HFFc6 (cell line): ENCODE data around the gene TREH. TPM values are rescaled to one million over a fixed set of nuclear protein-coding genes. Genes with fewer than 3 reads are reported as not detected.
A peak's percentile ranks its signal among the peaks of the same experiment; 100 is the strongest.
"Not testable (repeated sequence)": the region's sequence is repeated elsewhere in the genome, so short reads cannot be mapped to it uniquely, and the experiment has no call there.

Experiments used
- DNase-seq: peaks from one replicate; pipeline ENCODE4 v3.0.0-alpha.2; 2018
- H3K27ac Mint-ChIP-seq: 2 replicates; pipeline ENCODE4 v1.8.0; 2020; ENCODE audit warnings: mild to moderate bottlenecking, mixed read lengths
- H3K27me3 Mint-ChIP-seq: 2 replicates; pipeline ENCODE4 v1.8.0; 2021; ENCODE audit warnings: mild to moderate bottlenecking, moderate library complexity, mixed read lengths; ENCODE audit not compliant: insufficient read depth
- H3K36me3 Mint-ChIP-seq: 2 replicates; pipeline ENCODE4 v1.8.0; 2021; ENCODE audit warnings: low read depth, mixed read lengths
- H3K4me1 Mint-ChIP-seq: 2 replicates; pipeline ENCODE4 v1.8.0; 2020; ENCODE audit warnings: low read depth, mixed read lengths
- H3K4me3 Mint-ChIP-seq: 2 replicates; pipeline ENCODE4 v1.8.0; 2020; ENCODE audit warnings: mild to moderate bottlenecking, moderate library complexity, mixed read lengths
- H3K9me3 Mint-ChIP-seq: 2 replicates; pipeline ENCODE4 v1.8.0; 2020; ENCODE audit warnings: mild to moderate bottlenecking, mixed read lengths
- total RNA-seq, 6 experiments: library from RNA; stranded (reverse); fragmentation: NEBNext Ultra II Directional; extraction: Animal tissue kit (Norgen Biotek cat#: 25700); gene quantifications; 2 replicates in 1 of 6; 3 replicates in 5 of 6; pipeline ENCODE4 v1.2.3, GENCODE V29; 2021
- TF ChIP-seq, protein P1 (sequence below): fragments of 200-600 bp; sonication (generic); IDR thresholded peaks from 2 replicates; pipeline ENCODE4 v1.5.0; 2021; ENCODE audit warnings: antibody characterized with exemption, mild to moderate bottlenecking

The TREH gene
- total RNA-seq, 6 experiments from 2014 or later = 0.07 TPM; not detected in 5

DNA sequence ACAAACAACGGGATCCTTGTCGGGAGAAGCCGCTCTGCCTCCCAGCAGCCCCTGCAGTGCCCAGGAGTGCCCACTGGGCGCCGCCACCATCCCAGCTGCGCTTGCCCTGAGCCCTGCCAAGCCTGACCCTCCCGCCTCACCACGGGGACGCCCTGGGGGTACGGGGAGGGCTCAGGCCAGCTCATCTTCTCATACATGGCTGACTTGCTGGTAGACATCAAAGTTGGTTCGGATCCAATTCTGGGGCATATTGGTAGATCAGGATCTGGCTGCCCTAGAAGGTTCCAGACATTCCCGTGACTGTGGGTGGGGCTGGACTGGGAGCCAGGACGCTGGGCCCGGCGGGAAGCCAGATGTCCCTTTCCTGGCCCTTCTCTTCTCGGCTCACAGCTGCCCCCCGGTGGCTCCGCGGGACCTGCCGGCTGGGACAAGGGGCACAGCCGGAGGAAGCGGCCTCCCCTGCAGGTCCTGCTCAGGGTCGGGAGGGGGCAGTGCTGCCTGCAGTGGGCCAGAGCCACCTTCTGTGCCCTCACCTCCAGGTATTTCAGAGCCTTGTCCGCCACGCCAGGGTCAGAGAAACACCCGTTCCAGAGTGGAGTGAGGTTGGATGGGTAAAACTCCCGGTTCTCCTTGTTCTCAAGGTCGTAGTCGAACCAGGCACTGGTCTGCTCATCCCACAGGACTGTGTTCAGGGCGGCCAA is 10.6 kb upstream of the TREH start:
- no peaks in the 10 kb centered on the region for H3K9me3 Mint-ChIP-seq
- no peaks in the 10 kb centered on the region for H3K36me3 Mint-ChIP-seq
- DNase-seq = peak; percentile 97
- TF ChIP-seq, protein P1, sequence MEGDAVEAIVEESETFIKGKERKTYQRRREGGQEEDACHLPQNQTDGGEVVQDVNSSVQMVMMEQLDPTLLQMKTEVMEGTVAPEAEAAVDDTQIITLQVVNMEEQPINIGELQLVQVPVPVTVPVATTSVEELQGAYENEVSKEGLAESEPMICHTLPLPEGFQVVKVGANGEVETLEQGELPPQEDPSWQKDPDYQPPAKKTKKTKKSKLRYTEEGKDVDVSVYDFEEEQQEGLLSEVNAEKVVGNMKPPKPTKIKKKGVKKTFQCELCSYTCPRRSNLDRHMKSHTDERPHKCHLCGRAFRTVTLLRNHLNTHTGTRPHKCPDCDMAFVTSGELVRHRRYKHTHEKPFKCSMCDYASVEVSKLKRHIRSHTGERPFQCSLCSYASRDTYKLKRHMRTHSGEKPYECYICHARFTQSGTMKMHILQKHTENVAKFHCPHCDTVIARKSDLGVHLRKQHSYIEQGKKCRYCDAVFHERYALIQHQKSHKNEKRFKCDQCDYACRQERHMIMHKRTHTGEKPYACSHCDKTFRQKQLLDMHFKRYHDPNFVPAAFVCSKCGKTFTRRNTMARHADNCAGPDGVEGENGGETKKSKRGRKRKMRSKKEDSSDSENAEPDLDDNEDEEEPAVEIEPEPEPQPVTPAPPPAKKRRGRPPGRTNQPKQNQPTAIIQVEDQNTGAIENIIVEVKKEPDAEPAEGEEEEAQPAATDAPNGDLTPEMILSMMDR = peak; percentile 89
- peaks cover 7% of the 10 kb centered on the region for H3K27me3 Mint-ChIP-seq
- peak overlapping the region; percentile 78 for H3K27ac Mint-ChIP-seq
- H3K4me3 Mint-ChIP-seq = peak overlapping the region; percentile 86
- peaks cover 16% of the 10 kb centered on the region for H3K4me1 Mint-ChIP-seq

DNA sequence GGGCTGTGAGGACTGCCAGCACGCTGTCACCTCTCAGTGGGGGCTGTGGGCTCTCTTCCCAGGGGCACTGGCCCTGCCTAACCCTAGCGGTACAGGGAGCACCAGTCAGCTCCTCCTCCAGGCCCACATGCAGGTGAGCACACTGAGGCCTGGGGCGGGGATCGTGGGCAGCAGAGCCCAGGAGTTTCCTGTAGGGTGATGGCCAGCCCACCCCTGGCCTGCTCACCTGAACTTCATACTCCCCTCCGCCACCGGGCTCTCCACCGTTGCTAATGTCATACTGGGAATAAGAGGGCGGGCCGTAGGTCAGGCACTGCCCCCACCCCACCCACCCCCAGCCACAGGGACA is 10.0 kb upstream of the TREH start:
- DNase-seq = no peak
- Mint-ChIP-seq H3K27ac (no peak overlapping the region), H3K9me3 (no peaks in the 10 kb centered on the region), H3K4me1 (peaks cover 16% of the 10 kb centered on the region), H3K36me3 (no peaks in the 10 kb centered on the region), H3K27me3 (peaks cover 7% of the 10 kb centered on the region), H3K4me3 (no peak overlapping the region; the same call in 1 of the 2 replicates)
- TF ChIP-seq, protein P1 = no peak

DNA sequence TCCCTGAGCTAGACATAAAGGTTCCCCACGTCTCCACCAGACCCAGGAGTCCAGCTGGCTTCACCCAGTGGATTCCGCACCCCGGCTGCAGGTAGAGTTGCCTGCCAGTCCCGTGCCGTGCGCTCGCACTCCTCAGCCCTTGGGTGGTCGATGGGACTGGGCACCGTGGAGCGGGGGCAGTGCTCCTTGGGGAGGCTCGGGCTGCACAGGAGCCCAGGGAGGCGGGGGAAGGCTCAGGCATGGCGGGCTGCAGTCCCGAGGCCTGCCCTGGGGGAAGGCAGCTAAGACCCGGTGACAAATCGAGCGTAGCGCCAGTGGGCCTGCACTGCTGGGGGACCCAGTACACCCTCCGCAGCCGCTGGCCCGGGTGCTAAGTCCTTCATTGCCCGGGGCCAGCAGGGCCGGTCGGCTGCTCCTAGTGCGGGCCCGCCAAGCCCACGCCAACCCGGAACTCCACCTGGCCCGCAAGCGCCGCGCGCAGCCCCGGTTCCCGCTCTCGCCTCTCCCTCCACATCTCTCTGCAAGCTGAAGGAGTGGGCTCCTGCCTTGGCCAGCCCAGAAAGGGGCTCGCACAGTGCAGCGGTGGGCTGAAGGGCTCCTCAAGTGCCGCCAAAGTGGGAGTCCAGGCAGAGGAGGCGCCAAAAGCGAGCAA is 9.5 kb upstream of the TREH start:
- Mint-ChIP-seq H3K4me1 (peaks cover 16% of the 10 kb centered on the region), H3K27me3 (peaks cover 7% of the 10 kb centered on the region), H3K27ac (no peak overlapping the region), H3K4me3 (no peak overlapping the region), H3K36me3 (no peaks in the 10 kb centered on the region), H3K9me3 (no peaks in the 10 kb centered on the region)
- no peak for DNase-seq
- TF ChIP-seq, protein P1 = no peak

DNA sequence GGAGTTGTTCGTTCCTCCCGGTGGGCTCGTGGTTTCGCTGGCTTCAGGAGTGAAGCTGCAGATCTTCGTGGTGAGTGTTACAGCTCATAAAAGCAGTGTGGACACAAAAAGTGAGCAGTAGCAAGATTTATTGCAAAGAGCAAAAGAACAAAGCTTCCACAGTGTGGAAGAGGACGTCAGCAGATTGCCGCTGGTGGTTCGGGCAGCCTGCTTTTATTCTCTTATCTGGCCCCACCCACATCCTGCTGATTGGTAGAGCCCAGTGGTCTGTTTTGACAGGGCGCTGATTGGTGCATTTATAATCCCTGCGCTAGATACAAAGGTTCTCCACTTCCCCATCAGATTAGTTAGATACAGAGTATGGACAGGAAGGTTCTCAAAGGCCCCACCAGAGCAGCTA is 8.9 kb upstream of the TREH start:
- not testable (repeated sequence) for DNase-seq, H3K4me3 Mint-ChIP-seq, H3K27ac Mint-ChIP-seq, H3K27me3 Mint-ChIP-seq, H3K36me3 Mint-ChIP-seq, H3K9me3 Mint-ChIP-seq
- peaks cover 16% of the 10 kb centered on the region for H3K4me1 Mint-ChIP-seq

DNA sequence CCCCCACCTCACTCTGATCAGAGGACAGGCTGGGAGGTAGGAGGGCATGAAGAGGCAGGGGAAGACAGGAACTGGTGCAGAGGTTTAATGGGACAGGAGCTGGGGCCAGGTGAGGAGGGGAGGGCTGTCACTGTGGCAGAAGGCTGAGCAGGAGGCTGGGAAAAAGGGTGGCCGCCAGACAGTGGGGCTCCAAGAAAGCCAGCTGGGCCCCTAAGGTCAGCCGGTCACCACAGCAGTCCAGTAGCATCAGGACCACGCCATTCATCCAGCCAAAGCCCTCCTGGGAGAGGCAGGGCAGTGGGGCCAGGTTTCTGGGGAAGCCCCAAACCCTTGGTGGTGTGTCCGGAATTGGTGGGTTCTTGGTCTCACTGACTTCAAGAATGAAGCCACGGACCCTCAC is 8.5 kb upstream of the TREH start:
- H3K27me3 Mint-ChIP-seq = peaks cover 7% of the 10 kb centered on the region
- H3K9me3 Mint-ChIP-seq = no peaks in the 10 kb centered on the region
- no peak overlapping the region for H3K4me3 Mint-ChIP-seq
- TF ChIP-seq, protein P1 = no peak
- H3K36me3 Mint-ChIP-seq = no peaks in the 10 kb centered on the region
- no peak for DNase-seq
- H3K4me1 Mint-ChIP-seq = peaks cover 14% of the 10 kb centered on the region
- H3K27ac Mint-ChIP-seq = no peak overlapping the region

DNA sequence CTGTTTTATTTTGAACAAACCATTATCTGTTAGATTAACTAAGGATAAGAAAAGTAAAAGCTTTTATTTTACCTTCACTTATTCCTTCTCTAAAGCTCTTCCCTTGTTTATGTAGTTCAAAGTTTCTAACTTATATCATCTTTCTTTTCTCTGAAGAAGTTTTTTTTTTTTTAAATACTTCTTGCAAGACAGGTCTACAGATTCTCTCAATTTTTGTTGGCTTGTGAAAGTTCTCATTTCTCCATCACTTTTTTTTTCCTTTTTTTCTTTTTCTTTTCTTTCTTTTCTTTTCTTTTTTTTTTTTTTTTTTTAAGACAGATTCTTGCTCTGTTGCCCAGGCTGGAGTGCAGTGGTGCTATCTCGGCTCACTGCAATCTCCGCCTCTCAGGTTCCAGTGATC is 4.7 kb upstream of the TREH start:
- Mint-ChIP-seq H3K4me3 (no peak overlapping the region), H3K36me3 (no peaks in the 10 kb centered on the region), H3K27me3 (peaks cover 12% of the 10 kb centered on the region), H3K27ac (no peak overlapping the region), H3K4me1 (no peaks in the 10 kb centered on the region), H3K9me3 (no peaks in the 10 kb centered on the region)
- TF ChIP-seq, protein P1 = no peak
- no peak for DNase-seq

DNA sequence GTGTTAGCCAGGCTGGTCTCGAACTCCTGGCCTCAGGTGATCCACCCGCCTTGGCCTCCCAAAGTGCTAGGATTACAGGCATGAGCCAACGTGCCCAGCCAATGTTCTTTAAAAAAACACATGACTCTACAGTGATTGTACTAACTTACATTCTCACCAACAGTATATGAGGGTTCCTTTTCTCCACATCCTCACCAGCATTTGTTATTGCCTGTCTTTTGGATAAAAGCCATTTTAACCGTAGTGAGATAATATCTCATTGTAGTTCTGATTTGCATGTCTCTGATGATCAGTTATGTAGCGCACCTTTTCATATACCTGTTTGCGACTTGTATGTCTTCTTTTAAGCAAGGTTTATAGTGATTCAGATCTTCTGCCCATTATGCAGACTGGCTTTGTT is 3.5 kb upstream of the TREH start:
- not testable (repeated sequence) for H3K4me3 Mint-ChIP-seq, DNase-seq, H3K4me1 Mint-ChIP-seq, H3K27ac Mint-ChIP-seq, H3K36me3 Mint-ChIP-seq, H3K9me3 Mint-ChIP-seq
- H3K27me3 Mint-ChIP-seq = peaks cover 18% of the 10 kb centered on the region
